GM23338 (cell line): Measurements from ENCODE around the gene GSTA2. TPM values are rescaled to one million over a fixed set of nuclear protein-coding genes. Genes with fewer than 3 reads are reported as not detected.

Source experiments
- ATAC-seq: fragments of 200-7000 bp; cut with Tn5 transposase; 3 replicates; pipeline ENCODE4 v1.9.1; 2020
- DNase-seq: peaks from one replicate; pipeline ENCODE4 v3.0.0-alpha.2; 2015; ENCODE audit warnings: low spot score
- H2AFZ ChIP-seq: fragments of 200-600 bp; sonication (generic); 2 replicates; pipeline ENCODE4 v1.8.0; 2016; ENCODE audit warnings: antibody characterized with exemption, mild to moderate bottlenecking, moderate library complexity
- H3F3A ChIP-seq: fragments of 200-600 bp; sonication (generic); replicated peaks from 2 replicates; pipeline ENCODE4 v1.8.0; 2017; ENCODE audit warnings: antibody characterized with exemption, mixed run types, low read depth
- H3K27ac ChIP-seq: fragments of 200-600 bp; sonication (generic); 2 replicates; pipeline ENCODE4 v1.6.1; 2016; ENCODE audit warnings: low read depth
- H3K27me3 ChIP-seq: fragments of 200-600 bp; sonication (generic); 2 replicates; pipeline ENCODE4 v1.8.0; 2016; ENCODE audit warnings: mild to moderate bottlenecking, mixed run types, moderate library complexity; ENCODE audit not compliant: insufficient read depth
- H3K36me3 ChIP-seq: fragments of 200-600 bp; sonication (generic); 2 replicates; pipeline ENCODE4 v1.8.0; 2016; ENCODE audit warnings: mild to moderate bottlenecking; ENCODE audit not compliant: insufficient read depth
- H3K4me1 ChIP-seq: fragments of 200-600 bp; sonication (generic); 2 replicates; pipeline ENCODE4 v1.8.0; 2016; ENCODE audit warnings: mild to moderate bottlenecking, moderate library complexity; ENCODE audit not compliant: insufficient read depth
- H3K4me2 ChIP-seq: fragments of 200-600 bp; sonication (generic); 2 replicates; pipeline ENCODE4 v1.7.1; 2017; ENCODE audit warnings: mixed run types
- H3K4me3 ChIP-seq: fragments of 200-600 bp; sonication (generic); 2 replicates; pipeline ENCODE4 v1.6.1; 2016; ENCODE audit warnings: mixed run types
- H3K79me2 ChIP-seq: fragments of 200-600 bp; sonication (generic); replicated peaks from 2 replicates; pipeline ENCODE4 v1.8.0; 2017; ENCODE audit warnings: mild to moderate bottlenecking; ENCODE audit not compliant: insufficient read depth
- H3K9me2 ChIP-seq: fragments of 200-600 bp; sonication (generic); 2 replicates; pipeline ENCODE4 v1.8.0; 2017; ENCODE audit not compliant: insufficient read depth
- H4K20me1 ChIP-seq: fragments of 200-600 bp; sonication (generic); replicated peaks from 2 replicates; pipeline ENCODE4 v1.8.0; 2017; ENCODE audit warnings: mild to moderate bottlenecking; ENCODE audit not compliant: insufficient read depth
- H3K27ac Mint-ChIP-seq: 2 replicates; pipeline ENCODE4 v1.8.0; 2020; ENCODE audit warnings: inconsistent platforms, mild to moderate bottlenecking, moderate library complexity, mixed read lengths
- H3K27me3 Mint-ChIP-seq: 3 replicates; pipeline ENCODE4 v1.8.0; 2022; ENCODE audit warnings: low read depth, mild to moderate bottlenecking, moderate library complexity, mixed read lengths, inconsistent platforms; ENCODE audit not compliant: insufficient read depth, poor library complexity
- H3K36me3 Mint-ChIP-seq: 3 replicates; pipeline ENCODE4 v1.8.0; 2021; ENCODE audit warnings: low read depth, mild to moderate bottlenecking, inconsistent platforms, moderate library complexity, mixed read lengths
- H3K4me1 Mint-ChIP-seq: 3 replicates; pipeline ENCODE4 v1.8.0; 2020; ENCODE audit warnings: mild to moderate bottlenecking, inconsistent platforms, mixed read lengths
- H3K4me3 Mint-ChIP-seq: 3 replicates; pipeline ENCODE4 v1.8.0; 2021; ENCODE audit warnings: moderate library complexity, mild to moderate bottlenecking, inconsistent platforms, mixed read lengths
- H3K9me3 Mint-ChIP-seq: 3 replicates; pipeline ENCODE4 v1.8.0; 2020; ENCODE audit warnings: moderate library complexity, mild to moderate bottlenecking, inconsistent platforms, mixed read lengths
- POLR2AphosphoS5 ChIP-seq: IDR thresholded peaks from 2 replicates; pipeline ENCODE4 v1.6.1; 2016; ENCODE audit warnings: antibody characterized with exemption, low read depth
- polyA plus RNA-seq: library from polyadenylated mRNA; unstranded; fragments of >200 nt; fragmentation: Nextera tagmentation; extraction: Ambion mirVana; gene quantifications from 2 replicates; pipeline ENCODE4 v1.2.1, GENCODE V29; 2016
- total RNA-seq: library from RNA; depleted of rRNA; stranded (reverse); fragments of >200 nt; shearing (Covaris generic); gene quantifications from 2 replicates; pipeline ENCODE4 v1.2.3, GENCODE V29; 2014
- TF ChIP-seq, protein P1 (sequence below), 2 experiments: fragments of 200-600 bp in 1 of 2; sonication (generic) in 1 of 2; conservative IDR thresholded peaks; 2 replicates each; pipeline versions ENCODE4 v1.5.1 to v1.6.1; 2016 to 2017; ENCODE audit warnings: antibody characterized with exemption in 2 of 2, low read depth in 2 of 2, mild to moderate bottlenecking in 2 of 2, moderate library complexity in 1 of 2
- TF ChIP-seq, protein P2 (sequence below): fragments of 250-450 bp; sonication (Bioruptor Pico); IDR thresholded peaks from 2 replicates; pipeline ENCODE4 v1.5.0; 2020; ENCODE audit warnings: mild to moderate bottlenecking, moderate library complexity

Gene GSTA2
- total and polyA plus RNA-seq, 2 experiments from 2014 or later = not detected

- no peak for DNase-seq
- H3K36me3 Mint-ChIP-seq = no peaks in the 10 kb centered on the region
- Histone ChIP-seq H3K4me3 (no peak overlapping the region), H3K27me3 (no peaks in the 10 kb centered on the region), H4K20me1 (no peaks in the 10 kb centered on the region), H3K36me3 (no peaks in the 10 kb centered on the region), H3K79me2 (no peaks in the 10 kb centered on the region), H3K27ac (no peak overlapping the region), H3K4me2 (no peak overlapping the region), H3K9me2 (no peaks in the 10 kb centered on the region), H3K4me1 (no peaks in the 10 kb centered on the region), H3F3A (no peaks in the 10 kb centered on the region), H2AFZ (no peak overlapping the region)
- no peak overlapping the region for H3K27ac Mint-ChIP-seq
- peaks cover 4% of the 10 kb centered on the region; the same call in 2 of the 3 replicates for H3K4me1 Mint-ChIP-seq
- no peak overlapping the region for H3K4me3 Mint-ChIP-seq
- TF ChIP-seq POLR2AphosphoS5 = no peak
- TF ChIP-seq, protein P1, sequence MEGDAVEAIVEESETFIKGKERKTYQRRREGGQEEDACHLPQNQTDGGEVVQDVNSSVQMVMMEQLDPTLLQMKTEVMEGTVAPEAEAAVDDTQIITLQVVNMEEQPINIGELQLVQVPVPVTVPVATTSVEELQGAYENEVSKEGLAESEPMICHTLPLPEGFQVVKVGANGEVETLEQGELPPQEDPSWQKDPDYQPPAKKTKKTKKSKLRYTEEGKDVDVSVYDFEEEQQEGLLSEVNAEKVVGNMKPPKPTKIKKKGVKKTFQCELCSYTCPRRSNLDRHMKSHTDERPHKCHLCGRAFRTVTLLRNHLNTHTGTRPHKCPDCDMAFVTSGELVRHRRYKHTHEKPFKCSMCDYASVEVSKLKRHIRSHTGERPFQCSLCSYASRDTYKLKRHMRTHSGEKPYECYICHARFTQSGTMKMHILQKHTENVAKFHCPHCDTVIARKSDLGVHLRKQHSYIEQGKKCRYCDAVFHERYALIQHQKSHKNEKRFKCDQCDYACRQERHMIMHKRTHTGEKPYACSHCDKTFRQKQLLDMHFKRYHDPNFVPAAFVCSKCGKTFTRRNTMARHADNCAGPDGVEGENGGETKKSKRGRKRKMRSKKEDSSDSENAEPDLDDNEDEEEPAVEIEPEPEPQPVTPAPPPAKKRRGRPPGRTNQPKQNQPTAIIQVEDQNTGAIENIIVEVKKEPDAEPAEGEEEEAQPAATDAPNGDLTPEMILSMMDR (conservative IDR thresholded peaks at IDR 0.05; ENCODE audit: low read depth in 2 of 2) = no peak
- TF ChIP-seq, protein P2, sequence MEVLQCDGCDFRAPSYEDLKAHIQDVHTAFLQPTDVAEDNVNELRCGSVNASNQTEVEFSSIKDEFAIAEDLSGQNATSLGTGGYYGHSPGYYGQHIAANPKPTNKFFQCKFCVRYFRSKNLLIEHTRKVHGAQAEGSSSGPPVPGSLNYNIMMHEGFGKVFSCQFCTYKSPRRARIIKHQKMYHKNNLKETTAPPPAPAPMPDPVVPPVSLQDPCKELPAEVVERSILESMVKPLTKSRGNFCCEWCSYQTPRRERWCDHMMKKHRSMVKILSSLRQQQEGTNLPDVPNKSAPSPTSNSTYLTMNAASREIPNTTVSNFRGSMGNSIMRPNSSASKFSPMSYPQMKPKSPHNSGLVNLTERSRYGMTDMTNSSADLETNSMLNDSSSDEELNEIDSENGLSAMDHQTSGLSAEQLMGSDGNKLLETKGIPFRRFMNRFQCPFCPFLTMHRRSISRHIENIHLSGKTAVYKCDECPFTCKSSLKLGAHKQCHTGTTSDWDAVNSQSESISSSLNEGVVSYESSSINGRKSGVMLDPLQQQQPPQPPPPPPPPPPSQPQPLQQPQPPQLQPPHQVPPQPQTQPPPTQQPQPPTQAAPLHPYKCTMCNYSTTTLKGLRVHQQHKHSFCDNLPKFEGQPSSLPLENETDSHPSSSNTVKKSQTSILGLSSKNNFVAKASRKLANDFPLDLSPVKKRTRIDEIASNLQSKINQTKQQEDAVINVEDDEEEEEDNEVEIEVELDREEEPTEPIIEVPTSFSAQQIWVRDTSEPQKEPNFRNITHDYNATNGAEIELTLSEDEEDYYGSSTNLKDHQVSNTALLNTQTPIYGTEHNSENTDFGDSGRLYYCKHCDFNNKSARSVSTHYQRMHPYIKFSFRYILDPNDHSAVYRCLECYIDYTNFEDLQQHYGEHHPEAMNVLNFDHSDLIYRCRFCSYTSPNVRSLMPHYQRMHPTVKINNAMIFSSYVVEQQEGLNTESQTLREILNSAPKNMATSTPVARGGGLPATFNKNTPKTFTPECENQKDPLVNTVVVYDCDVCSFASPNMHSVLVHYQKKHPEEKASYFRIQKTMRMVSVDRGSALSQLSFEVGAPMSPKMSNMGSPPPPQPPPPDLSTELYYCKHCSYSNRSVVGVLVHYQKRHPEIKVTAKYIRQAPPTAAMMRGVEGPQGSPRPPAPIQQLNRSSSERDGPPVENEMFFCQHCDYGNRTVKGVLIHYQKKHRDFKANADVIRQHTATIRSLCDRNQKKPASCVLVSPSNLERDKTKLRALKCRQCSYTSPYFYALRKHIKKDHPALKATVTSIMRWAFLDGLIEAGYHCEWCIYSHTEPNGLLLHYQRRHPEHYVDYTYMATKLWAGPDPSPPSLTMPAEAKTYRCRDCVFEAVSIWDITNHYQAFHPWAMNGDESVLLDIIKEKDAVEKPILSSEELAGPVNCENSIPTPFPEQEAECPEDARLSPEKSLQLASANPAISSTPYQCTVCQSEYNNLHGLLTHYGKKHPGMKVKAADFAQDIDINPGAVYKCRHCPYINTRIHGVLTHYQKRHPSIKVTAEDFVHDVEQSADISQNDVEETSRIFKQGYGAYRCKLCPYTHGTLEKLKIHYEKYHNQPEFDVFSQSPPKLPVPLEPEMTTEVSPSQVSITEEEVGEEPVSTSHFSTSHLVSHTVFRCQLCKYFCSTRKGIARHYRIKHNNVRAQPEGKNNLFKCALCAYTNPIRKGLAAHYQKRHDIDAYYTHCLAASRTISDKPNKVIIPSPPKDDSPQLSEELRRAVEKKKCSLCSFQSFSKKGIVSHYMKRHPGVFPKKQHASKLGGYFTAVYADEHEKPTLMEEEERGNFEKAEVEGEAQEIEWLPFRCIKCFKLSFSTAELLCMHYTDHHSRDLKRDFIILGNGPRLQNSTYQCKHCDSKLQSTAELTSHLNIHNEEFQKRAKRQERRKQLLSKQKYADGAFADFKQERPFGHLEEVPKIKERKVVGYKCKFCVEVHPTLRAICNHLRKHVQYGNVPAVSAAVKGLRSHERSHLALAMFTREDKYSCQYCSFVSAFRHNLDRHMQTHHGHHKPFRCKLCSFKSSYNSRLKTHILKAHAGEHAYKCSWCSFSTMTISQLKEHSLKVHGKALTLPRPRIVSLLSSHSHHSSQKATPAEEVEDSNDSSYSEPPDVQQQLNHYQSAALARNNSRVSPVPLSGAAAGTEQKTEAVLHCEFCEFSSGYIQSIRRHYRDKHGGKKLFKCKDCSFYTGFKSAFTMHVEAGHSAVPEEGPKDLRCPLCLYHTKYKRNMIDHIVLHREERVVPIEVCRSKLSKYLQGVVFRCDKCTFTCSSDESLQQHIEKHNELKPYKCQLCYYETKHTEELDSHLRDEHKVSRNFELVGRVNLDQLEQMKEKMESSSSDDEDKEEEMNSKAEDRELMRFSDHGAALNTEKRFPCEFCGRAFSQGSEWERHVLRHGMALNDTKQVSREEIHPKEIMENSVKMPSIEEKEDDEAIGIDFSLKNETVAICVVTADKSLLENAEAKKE = no peak
- H3K27me3 Mint-ChIP-seq = no peaks in the 10 kb centered on the region
- ATAC-seq = no peak
- peaks cover 5% of the 10 kb centered on the region; the same call in 2 of the 3 replicates for H3K9me3 Mint-ChIP-seq
These were observed 3.0 kb downstream of the GSTA2 start for GRCh38 chr6:52760105-52760765.
